GM12878 (cell line): Measurements from ENCODE around the gene SEPTIN1. TPM values are rescaled to one million over a fixed set of nuclear protein-coding genes. Genes with fewer than 3 reads are reported as not detected.

Source experiments
- ATAC-seq: fragments of 200-7000 bp; cut with Tn5 transposase; 3 replicates; pipeline ENCODE4 v1.9.1; 2020; ENCODE audit warnings: mild to moderate bottlenecking, moderate library complexity
- BruUV-seq: library from RNA; stranded (reverse); fragments of 400-500 nt; replicated peaks from 2 replicates; lab custom pipeline; 2021; lab: Mats Ljungman, UMichigan
- CTCF ChIA-PET: fragments of 300-600 bp; sonication (Branson Sonifier 250); formaldehyde crosslinking; extraction: SDS; loops from one replicate; lab custom pipeline; 2021; ENCODE audit warnings: inconsistent platforms; lab: Yijun Ruan, JAX
- POLR2A ChIA-PET: fragments of 350-600 bp; formaldehyde crosslinking; extraction: SDS; loops from one replicate; lab custom pipeline; 2021; ENCODE audit warnings: inconsistent platforms; lab: Charles Lee
- RAD21 ChIA-PET: fragments of 300-600 bp; sonication (Branson Sonifier 250); formaldehyde crosslinking; loops from one replicate; lab custom pipeline; 2023; ENCODE audit warnings: antibody characterized with exemption; ENCODE audit not compliant: unreplicated experiment; lab: Charles Lee
- SMC1A ChIA-PET: fragments of 300-600 bp; sonication (Branson Sonifier 250); formaldehyde crosslinking; loops from one replicate; lab custom pipeline; 2023; ENCODE audit not compliant: unreplicated experiment, uncharacterized antibody; lab: Charles Lee
- DNase-seq: peaks from one replicate; pipeline ENCODE4 v3.0.0-alpha.2; 2011; ENCODE audit warnings: low read depth, low spot score
- FAIRE-seq: peaks from 3 replicates; lab custom pipeline; 2011; peaks lifted over from hg19 to GRCh38; lab: Jason Lieb, UNC
- H2AFZ ChIP-seq: 2 replicates; pipeline ENCODE4 v1.6.0; 2011; ENCODE audit warnings: low read depth, low read length, control low read depth; ENCODE audit not compliant: control insufficient read depth
- H3K27ac ChIP-seq: 2 replicates; pipeline ENCODE4 v1.5.1; 2011; ENCODE audit warnings: control low read depth; ENCODE audit not compliant: control insufficient read depth, insufficient read depth
- H3K27me3 ChIP-seq, 2 experiments: replicated peaks in 1 of 2; 2 replicates each; pipeline versions ENCODE4 v1.6.0 to v1.6.1; 2011; ENCODE audit warnings: low read length in 1 of 2; ENCODE audit not compliant: control insufficient read depth in 2 of 2, insufficient read depth in 2 of 2
- H3K36me3 ChIP-seq, 2 experiments: 2 replicates each; pipeline ENCODE4 v1.5.1; 2011; ENCODE audit warnings: low read length in 1 of 2; ENCODE audit not compliant: control insufficient read depth in 2 of 2, insufficient read depth in 2 of 2
- H3K4me1 ChIP-seq: 2 replicates; pipeline ENCODE4 v1.6.1; 2011; ENCODE audit warnings: mild to moderate bottlenecking, low read length, moderate library complexity, mixed read lengths; ENCODE audit not compliant: control insufficient read depth, insufficient read depth
- H3K4me2 ChIP-seq: 2 replicates; pipeline ENCODE4 v1.6.0; 2011; ENCODE audit warnings: control low read depth; ENCODE audit not compliant: control insufficient read depth, insufficient read depth
- H3K4me3 ChIP-seq: fragments of 200-600 bp; sonication (generic); 2 replicates; pipeline ENCODE4 v1.5.1; 2016
- H3K79me2 ChIP-seq: 2 replicates; pipeline ENCODE4 v1.6.0; 2011; ENCODE audit warnings: low read length; ENCODE audit not compliant: control insufficient read depth, insufficient read depth
- H3K9ac ChIP-seq: 2 replicates; pipeline ENCODE4 v1.8.0; 2011; ENCODE audit warnings: low read length, control low read depth, mixed read lengths; ENCODE audit not compliant: control insufficient read depth, insufficient read depth
- H3K9me3 ChIP-seq: replicated peaks from 3 replicates; pipeline ENCODE4 v1.5.1; 2011; ENCODE audit warnings: mild to moderate bottlenecking, low read length; ENCODE audit not compliant: control insufficient read depth, insufficient read depth
- H4K20me1 ChIP-seq: 2 replicates; pipeline ENCODE4 v1.6.0; 2011; ENCODE audit not compliant: control insufficient read depth, insufficient read depth
- BMI1 ChIP-seq: fragments of 450-650 bp; IDR thresholded peaks from 2 replicates; pipeline ENCODE4 v1.6.1; 2016; ENCODE audit warnings: mild to moderate bottlenecking, moderate library complexity, borderline replicate concordance
- CBFB ChIP-seq: IDR thresholded peaks from 2 replicates; pipeline ENCODE4 v1.6.1; 2016; ENCODE audit warnings: antibody characterized with exemption, low read depth
- CHD4 ChIP-seq: fragments of 200-600 bp; sonication (generic); IDR thresholded peaks from 2 replicates; pipeline ENCODE4 v1.6.1; 2016; ENCODE audit warnings: mild to moderate bottlenecking
- DPF2 ChIP-seq: fragments of 450-650 bp; IDR thresholded peaks from 2 replicates; pipeline ENCODE4 v1.6.1; 2017; ENCODE audit warnings: mild to moderate bottlenecking
- ETV6 ChIP-seq, 2 experiments: fragments of 450-650 bp in 1 of 2; IDR thresholded peaks in 1 of 2; conservative IDR thresholded peaks in 1 of 2; 2 replicates each; pipeline ENCODE4 v1.6.1; 2014; ENCODE audit warnings: antibody characterized with exemption in 1 of 2, borderline replicate concordance in 1 of 2, low read depth in 1 of 2, mild to moderate bottlenecking in 1 of 2, moderate library complexity in 1 of 2
- GATAD2B ChIP-seq: fragments of 450-650 bp; conservative IDR thresholded peaks from 2 replicates; pipeline ENCODE4 v1.6.1; 2017; ENCODE audit warnings: low read depth, mild to moderate bottlenecking, moderate library complexity
- HCFC1 ChIP-seq: fragments of 150-350 bp; IDR thresholded peaks from 2 replicates; pipeline ENCODE4 v1.6.1; 2014; ENCODE audit warnings: low read length
- IRF3 ChIP-seq: fragments of 450-650 bp; IDR thresholded peaks from 2 replicates; pipeline ENCODE4 v1.6.1; 2014; ENCODE audit warnings: mild to moderate bottlenecking
- JUND ChIP-seq: IDR thresholded peaks from 2 replicates; pipeline ENCODE4 v1.6.1; 2012; ENCODE audit warnings: low read depth, mild to moderate bottlenecking, low read length, improper control_type of control experiment, moderate library complexity
- LARP7 ChIP-seq: fragments of 450-650 bp; IDR thresholded peaks from 2 replicates; pipeline ENCODE4 v1.6.1; 2017; ENCODE audit warnings: mild to moderate bottlenecking
- NBN ChIP-seq: fragments of 450-650 bp; IDR thresholded peaks from 2 replicates; pipeline ENCODE4 v1.6.1; 2016
- NR2F1 ChIP-seq: fragments of 450-650 bp; conservative IDR thresholded peaks from 2 replicates; pipeline ENCODE4 v1.6.1; 2017; ENCODE audit warnings: mild to moderate bottlenecking
- SMARCA5 ChIP-seq: fragments of 450-650 bp; IDR thresholded peaks from 2 replicates; pipeline ENCODE4 v1.6.1; 2017; ENCODE audit warnings: mild to moderate bottlenecking
- USF1 ChIP-seq: IDR thresholded peaks from 2 replicates; pipeline ENCODE4 v1.6.1; 2011; ENCODE audit warnings: borderline replicate concordance, low read depth, mild to moderate bottlenecking, moderate library complexity, mixed read lengths, low read length; ENCODE audit not compliant: insufficient read depth; ENCODE audit errors: extremely low read length
- ZNF207 ChIP-seq: fragments of 450-650 bp; IDR thresholded peaks from 2 replicates; pipeline ENCODE4 v1.6.1; 2014; ENCODE audit warnings: antibody characterized with exemption, mild to moderate bottlenecking, borderline replicate concordance
- WGBS: methylation state at CpG from one replicate; pipeline ENCODE4 v1.1.6; 2016; ENCODE audit warnings: low lambda C conversion rate; ENCODE audit not compliant: insufficient replicate concordance, insufficient coverage; ENCODE audit errors: missing lambda C conversion rate; 5-methylcytosine and 5-hydroxymethylcytosine counted together
- in situ Hi-C: fragments of 300-500 bp; cut with MboI; formaldehyde crosslinking; loops from 9 replicates; pipeline ENCODE4 v1.14.3; 2018; ENCODE audit warnings: mixed read lengths
- intact Hi-C: fragments of 100-400 bp; cut with micrococcal nuclease; formaldehyde crosslinking; loops from one replicate; pipeline ENCODE4 v1.14.2; 2022; ENCODE audit not compliant: unreplicated experiment
- polyA plus RNA-seq, 11 experiments: library from polyadenylated mRNA; depleted of rRNA in 4 of 11; unstranded in 6 of 11; stranded (reverse) in 5 of 11; fragments of >200 nt; fragmentation: Nextera tagmentation in 4 of 11; fragmentation: Illumina TruSeq in 1 of 11; extraction: Ambion mirVana in 4 of 11; extraction: Trizol in 1 of 11; gene quantifications; 1 replicate in 1 of 11; 2 replicates in 10 of 11; pipeline versions ENCODE4 v1.2.1 to v1.2.3, GENCODE V29; 2011 to 2016; ENCODE audit warnings: inconsistent platforms in 2 of 11, missing spikeins in 2 of 11, low read depth in 1 of 11
- total RNA-seq, 4 experiments: library from RNA; depleted of rRNA in 3 of 4; stranded (reverse); fragments of >200 nt in 3 of 4; fragmentation: Illumina TruSeq in 1 of 4; extraction: Trizol in 1 of 4; gene quantifications; 2 replicates each; pipeline versions ENCODE4 v1.2.1 to v1.2.3, GENCODE V29; 2013 to 2021
- TF ChIP-seq, protein P1 (sequence below): IDR thresholded peaks from 2 replicates; pipeline ENCODE4 v1.6.1; 2011; ENCODE audit warnings: mild to moderate bottlenecking, low read depth, low read length, moderate library complexity; ENCODE audit not compliant: insufficient replicate concordance
- TF ChIP-seq, protein P2 (sequence below): fragments of 450-650 bp; IDR thresholded peaks from 2 replicates; pipeline ENCODE4 v1.6.1; 2017; ENCODE audit warnings: mild to moderate bottlenecking, moderate library complexity

Gene SEPTIN1
- total and polyA plus RNA-seq, 10 of the 15 experiments (the other 5 are each of a cell fraction or from before 2014, with no cell fraction given) = 2.8 to 153 (median 94.1) TPM

DNA sequence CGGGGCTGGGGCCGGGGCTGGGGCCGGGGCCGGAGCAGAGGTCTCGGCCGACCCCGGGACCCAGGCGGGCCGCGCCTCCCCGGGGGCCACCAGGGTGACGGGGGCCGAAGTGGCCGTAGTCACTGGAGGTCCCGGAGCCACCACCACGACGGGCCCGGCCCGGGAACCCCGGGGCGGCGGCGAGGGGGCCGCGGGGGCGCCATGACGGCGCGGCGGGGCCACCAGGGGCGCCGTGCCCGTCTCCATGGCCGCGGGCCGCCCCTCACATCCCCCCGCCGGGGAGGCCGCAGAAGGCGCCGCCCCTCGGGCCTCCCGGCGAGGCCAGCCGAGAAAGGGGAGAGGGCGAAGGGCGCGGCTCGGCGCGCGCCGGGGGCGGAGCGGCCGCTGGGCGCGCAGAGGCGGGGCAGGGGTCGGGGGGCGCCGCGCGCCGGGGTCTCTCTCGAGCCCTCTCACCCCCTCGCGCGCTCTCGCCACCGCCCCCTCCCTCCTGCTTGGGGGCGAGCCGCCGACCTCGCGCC lies 12.4 kb downstream of the SEPTIN1 start:
- Histone ChIP-seq H3K27ac (peak overlapping the region; percentile 46; the same call in 1 of the 2 replicates), H3K79me2 (peaks cover 33% of the 10 kb centered on the region), H3K9me3 (no peaks in the 10 kb centered on the region), H3K9ac (peak overlapping the region; percentile 86), H3K4me3 (peak overlapping the region; percentile 97), H3K4me1 (peaks cover 16% of the 10 kb centered on the region), H3K27me3 (no peaks in the 10 kb centered on the region), H3K36me3 (peaks cover 0 to 1% of the 10 kb centered on the region in 2 experiments; a peak in 2 of 4 replicates), H3K4me2 (peak overlapping the region; percentile 98; the same call in 1 of the 2 replicates), H4K20me1 (peaks cover 12% of the 10 kb centered on the region), H2AFZ (0 out of 2 replicates have a peak overlapping the region, but pooled peaks have one; percentile 3)
- BruUV-seq = no TSS peak
- DNase-seq (no peak), ATAC-seq (no peak), FAIRE-seq (no peak)
- in situ Hi-C loops (no loop called here), intact Hi-C loops (loop anchor here (2.0 kb wide), 1 partner anchor 15 kb away; the partner anchor contains the start of gene CD2BP2)
- ChIA-PET SMC1A (interaction anchor here (1.2 to 3.5 kb wide), 8 partner anchors 13 to 278 kb away, joined by 3 to 16 read pairs (median 5); partner anchors contain the start of genes CD2BP2, TBX6 and ZNF771), RAD21 (interaction anchor here (0.8 to 3.8 kb wide), 12 partner anchors 10 to 279 kb away, joined by 3 to 33 read pairs (median 6); partner anchors contain the start of genes CD2BP2, DCTPP1, SEPTIN1 and TBX6), CTCF (interaction anchor here (0.8 to 9.0 kb wide), 9 partner anchors 14 to 289 kb away, joined by 3 to 70 read pairs (median 5); partner anchors contain the start of genes CD2BP2, DCTPP1 and ZNF771), POLR2A (interaction anchor here (0.5 to 2.5 kb wide), 9 partner anchors 12 to 278 kb away, joined by 3 to 37 read pairs (median 6); partner anchors contain the start of genes CD2BP2, CORO1A, DCTPP1 and SEPTIN1)
- 1% methylated on average over 13 of the region's 76 CpGs for WGBS
- TF ChIP-seq BMI1 (no peak), ZNF207 (no peak), DPF2 (peak; percentile 43; the same call in 1 of the 2 replicates), GATAD2B (peak; percentile 78), NBN (no peak), CBFB (no peak), NR2F1 (peak; percentile 74), CHD4 (no peak), LARP7 (peak; percentile 93), SMARCA5 (peak; percentile 84; the same call in 1 of the 2 replicates), ETV6 (conservative IDR thresholded peaks at IDR 0.05 in 1 of 2, IDR thresholded peaks at IDR 0.05 in 1 of 2; ENCODE audit: borderline replicate concordance in 1 of 2, low read depth in 1 of 2) (no peak), HCFC1 (no peak), IRF3 (no peak), JUND (no peak), USF1 (no peak)
- TF ChIP-seq, protein P1, sequence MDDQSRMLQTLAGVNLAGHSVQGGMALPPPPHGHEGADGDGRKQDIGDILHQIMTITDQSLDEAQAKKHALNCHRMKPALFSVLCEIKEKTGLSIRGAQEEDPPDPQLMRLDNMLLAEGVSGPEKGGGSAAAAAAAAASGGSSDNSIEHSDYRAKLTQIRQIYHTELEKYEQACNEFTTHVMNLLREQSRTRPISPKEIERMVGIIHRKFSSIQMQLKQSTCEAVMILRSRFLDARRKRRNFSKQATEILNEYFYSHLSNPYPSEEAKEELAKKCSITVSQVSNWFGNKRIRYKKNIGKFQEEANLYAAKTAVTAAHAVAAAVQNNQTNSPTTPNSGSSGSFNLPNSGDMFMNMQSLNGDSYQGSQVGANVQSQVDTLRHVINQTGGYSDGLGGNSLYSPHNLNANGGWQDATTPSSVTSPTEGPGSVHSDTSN = no peak
- TF ChIP-seq, protein P2, sequence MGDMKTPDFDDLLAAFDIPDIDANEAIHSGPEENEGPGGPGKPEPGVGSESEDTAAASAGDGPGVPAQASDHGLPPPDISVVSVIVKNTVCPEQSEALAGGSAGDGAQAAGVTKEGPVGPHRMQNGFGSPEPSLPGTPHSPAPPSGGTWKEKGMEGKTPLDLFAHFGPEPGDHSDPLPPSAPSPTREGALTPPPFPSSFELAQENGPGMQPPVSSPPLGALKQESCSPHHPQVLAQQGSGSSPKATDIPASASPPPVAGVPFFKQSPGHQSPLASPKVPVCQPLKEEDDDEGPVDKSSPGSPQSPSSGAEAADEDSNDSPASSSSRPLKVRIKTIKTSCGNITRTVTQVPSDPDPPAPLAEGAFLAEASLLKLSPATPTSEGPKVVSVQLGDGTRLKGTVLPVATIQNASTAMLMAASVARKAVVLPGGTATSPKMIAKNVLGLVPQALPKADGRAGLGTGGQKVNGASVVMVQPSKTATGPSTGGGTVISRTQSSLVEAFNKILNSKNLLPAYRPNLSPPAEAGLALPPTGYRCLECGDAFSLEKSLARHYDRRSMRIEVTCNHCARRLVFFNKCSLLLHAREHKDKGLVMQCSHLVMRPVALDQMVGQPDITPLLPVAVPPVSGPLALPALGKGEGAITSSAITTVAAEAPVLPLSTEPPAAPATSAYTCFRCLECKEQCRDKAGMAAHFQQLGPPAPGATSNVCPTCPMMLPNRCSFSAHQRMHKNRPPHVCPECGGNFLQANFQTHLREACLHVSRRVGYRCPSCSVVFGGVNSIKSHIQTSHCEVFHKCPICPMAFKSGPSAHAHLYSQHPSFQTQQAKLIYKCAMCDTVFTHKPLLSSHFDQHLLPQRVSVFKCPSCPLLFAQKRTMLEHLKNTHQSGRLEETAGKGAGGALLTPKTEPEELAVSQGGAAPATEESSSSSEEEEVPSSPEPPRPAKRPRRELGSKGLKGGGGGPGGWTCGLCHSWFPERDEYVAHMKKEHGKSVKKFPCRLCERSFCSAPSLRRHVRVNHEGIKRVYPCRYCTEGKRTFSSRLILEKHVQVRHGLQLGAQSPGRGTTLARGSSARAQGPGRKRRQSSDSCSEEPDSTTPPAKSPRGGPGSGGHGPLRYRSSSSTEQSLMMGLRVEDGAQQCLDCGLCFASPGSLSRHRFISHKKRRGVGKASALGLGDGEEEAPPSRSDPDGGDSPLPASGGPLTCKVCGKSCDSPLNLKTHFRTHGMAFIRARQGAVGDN = 0 out of 2 replicates have a peak, but pooled peaks have one; percentile 19
